K562 (cell line): ENCODE measurements around the gene DDX20. TPM values are rescaled to one million over a fixed set of nuclear protein-coding genes. Genes with fewer than 3 reads are reported as not detected.

Experiments used
- ATAC-seq: fragments of 200-7000 bp; cut with Tn5 transposase; 3 replicates; pipeline ENCODE4 v1.9.1; 2020; ENCODE audit warnings: moderate library complexity
- BruUV-seq: library from RNA; stranded (reverse); fragments of 400-500 nt; replicated peaks from 2 replicates; lab custom pipeline; 2021; lab: Mats Ljungman, UMichigan
- CTCF ChIA-PET: fragments of 300-600 bp; formaldehyde crosslinking; extraction: SDS; loops from one replicate; lab custom pipeline; 2021; ENCODE audit warnings: low intra/inter-chr PET ratio; lab: Yijun Ruan, JAX
- POLR2A ChIA-PET: fragments of 300-600, 350-650 bp; sonication (Branson Sonifier 250); formaldehyde crosslinking; extraction: SDS; loops from one replicate; lab custom pipeline; 2021; ENCODE audit warnings: antibody characterized with exemption, inconsistent platforms; lab: Yijun Ruan, JAX
- DNase-seq, 4 experiments: peaks; one replicate each; pipeline versions ENCODE4 v3.0.0 to v3.0.0-alpha.2; 2011 to 2018; ENCODE audit warnings: low spot score in 3 of 4, mixed read lengths in 3 of 4; ENCODE audit errors: extremely low read depth in 1 of 4
- FAIRE-seq: peaks from 2 replicates; lab custom pipeline; 2011; peaks lifted over from hg19 to GRCh38; lab: Jason Lieb, UNC
- H2AFZ ChIP-seq: 2 replicates; pipeline ENCODE4 v1.6.0; 2011; ENCODE audit warnings: low read depth, low read length, control low read depth, inconsistent platforms
- H3K27ac ChIP-seq: fragments of 200-600 bp; 3 replicates; pipeline ENCODE4 v1.8.0; 2011; ENCODE audit warnings: low read depth, mild to moderate bottlenecking, control low read depth, inconsistent platforms, low read length, moderate library complexity, mixed read lengths; ENCODE audit errors: extremely low read depth
- H3K27me3 ChIP-seq, 2 experiments: fragments of 300-600 bp in 1 of 2; 2 replicates in 1 of 2; 3 replicates in 1 of 2; pipeline versions ENCODE4 v1.6.0 to v1.8.0; 2011; ENCODE audit warnings: inconsistent platforms in 2 of 2, low read length in 2 of 2, mild to moderate bottlenecking in 1 of 2, mixed read lengths in 1 of 2, moderate library complexity in 1 of 2; ENCODE audit not compliant: control insufficient read depth in 2 of 2, insufficient read depth in 2 of 2
- H3K36me3 ChIP-seq: fragments of 300-600 bp; 3 replicates; pipeline ENCODE4 v1.8.0; 2011; ENCODE audit warnings: mild to moderate bottlenecking, low read length, inconsistent platforms; ENCODE audit not compliant: control insufficient read depth, insufficient read depth
- H3K4me1 ChIP-seq, 2 experiments: fragments of 200-600 bp in 1 of 2; replicated peaks in 1 of 2; 2 replicates in 1 of 2; 3 replicates in 1 of 2; pipeline versions ENCODE4 v1.5.1 to v1.8.0; 2011; ENCODE audit warnings: inconsistent platforms in 2 of 2, low read length in 2 of 2, mild to moderate bottlenecking in 1 of 2, mixed read lengths in 1 of 2, moderate library complexity in 1 of 2; ENCODE audit not compliant: control insufficient read depth in 2 of 2, insufficient read depth in 2 of 2
- H3K4me2 ChIP-seq: 2 replicates; pipeline ENCODE4 v1.6.1; 2011; ENCODE audit warnings: low read length, control low read depth, inconsistent platforms, mixed read lengths; ENCODE audit not compliant: insufficient read depth
- H3K4me3 ChIP-seq: fragments of 200-600 bp; sonication (generic), shearing (Covaris generic); 2 replicates; pipeline ENCODE4 v1.5.1; 2016; ENCODE audit warnings: control low read depth, inconsistent platforms
- H3K79me2 ChIP-seq: fragments of 200-600 bp; 3 replicates; pipeline ENCODE4 v1.8.0; 2011; ENCODE audit warnings: low read length, inconsistent platforms; ENCODE audit not compliant: control insufficient read depth, insufficient read depth
- H3K9ac ChIP-seq, 2 experiments: 2 replicates each; pipeline versions ENCODE4 v1.6.0 to v1.6.1; 2011; ENCODE audit warnings: low read depth in 2 of 2, low read length in 2 of 2, control low read depth in 1 of 2, inconsistent platforms in 1 of 2, mild to moderate bottlenecking in 1 of 2, mixed read lengths in 1 of 2; ENCODE audit not compliant: insufficient read depth in 1 of 2
- H3K9me1 ChIP-seq: one replicate; pipeline ENCODE4 v1.6.0; 2011; ENCODE audit warnings: inconsistent platforms, mild to moderate bottlenecking, low read length, moderate library complexity; ENCODE audit not compliant: control insufficient read depth, insufficient read depth
- H3K9me3 ChIP-seq: replicated peaks from 2 replicates; pipeline ENCODE4 v1.5.1; 2011; ENCODE audit warnings: low read depth, low read length, inconsistent platforms; ENCODE audit not compliant: control insufficient read depth, insufficient read depth
- H4K20me1 ChIP-seq: replicated peaks from 2 replicates; pipeline ENCODE4 v1.6.1; 2011; ENCODE audit warnings: low read length, inconsistent platforms, mixed read lengths; ENCODE audit not compliant: control insufficient read depth, insufficient read depth
- CTCF ChIP-seq, 3 experiments: IDR thresholded peaks in 2 of 3; conservative IDR thresholded peaks in 1 of 3; 2 replicates each; pipeline ENCODE4 v1.5.1; 2011 to 2012; ENCODE audit warnings: low read length in 3 of 3, mild to moderate bottlenecking in 3 of 3, control low read depth in 2 of 3, improper control_type of control experiment in 1 of 3, inconsistent platforms in 1 of 3, low read depth in 1 of 3, mixed read lengths in 1 of 3, moderate library complexity in 1 of 3; ENCODE audit not compliant: insufficient read depth in 2 of 3
- FOSL1 ChIP-seq: fragments of 200-800 bp; sonication (Bioruptor generic); conservative IDR thresholded peaks from 2 replicates; pipeline ENCODE4 v1.6.1; 2016; ENCODE audit warnings: missing genetic modification characterization, missing compliant biosample characterization
- GABPB1 ChIP-seq: sonication (generic); formaldehyde crosslinking; IDR thresholded peaks from 2 replicates; pipeline ENCODE4 v1.8.0; 2022; ENCODE audit warnings: mild to moderate bottlenecking, missing genetic modification reagents
- MCM2 ChIP-seq: fragments of 450-650 bp; IDR thresholded peaks from 2 replicates; pipeline ENCODE4 v1.6.1; 2017; ENCODE audit warnings: low read depth, mild to moderate bottlenecking
- RAD21 ChIP-seq, 2 experiments: fragments of 250-450 bp in 1 of 2; fragments of 450-650 bp in 1 of 2; sonication (Bioruptor Pico) in 1 of 2; formaldehyde crosslinking in 1 of 2; IDR thresholded peaks in 1 of 2; conservative IDR thresholded peaks in 1 of 2; 2 replicates each; pipeline versions ENCODE4 v1.4.0 to v1.8.0; 2020 to 2022; ENCODE audit warnings: mild to moderate bottlenecking in 2 of 2, moderate library complexity in 1 of 2
- REST ChIP-seq, 2 experiments: fragments of 450-650 bp; formaldehyde crosslinking in 1 of 2; IDR thresholded peaks; 2 replicates each; pipeline versions ENCODE4 v1.4.0 to v1.6.1; 2014 to 2020; ENCODE audit warnings: mild to moderate bottlenecking in 2 of 2, borderline replicate concordance in 1 of 2, low read depth in 1 of 2
- TCFL5 ChIP-seq: fragments of 250-450 bp; sonication (Bioruptor Pico); conservative IDR thresholded peaks from 2 replicates; pipeline ENCODE4 v1.6.1; 2021; ENCODE audit warnings: mild to moderate bottlenecking, moderate library complexity, matching md5 sums
- WGBS: fragments of 100-300 bp; shearing (Covaris generic); methylation state at CpG from one replicate; pipeline ENCODE4 v1.1.6; 2016; ENCODE audit warnings: low coverage, mixed read lengths; ENCODE audit not compliant: insufficient coverage; ENCODE audit errors: missing lambda C conversion rate; 5-methylcytosine and 5-hydroxymethylcytosine counted together
- in situ Hi-C: fragments of 300-500 bp; cut with MboI; formaldehyde crosslinking; loops from 4 replicates; pipeline ENCODE4 v1.15.0; 2018; ENCODE audit warnings: inconsistent platforms, mixed read lengths
- intact Hi-C: fragments of 100-400 bp; cut with micrococcal nuclease; formaldehyde crosslinking; loops from 2 replicates; pipeline ENCODE4 v1.14.2; 2022
- polyA plus RNA-seq, 8 experiments: library from polyadenylated mRNA; depleted of rRNA in 4 of 8; stranded (reverse) in 5 of 8; unstranded in 3 of 8; fragments of >200 nt; fragmentation: Nextera tagmentation in 2 of 8; fragmentation: Illumina TruSeq in 1 of 8; extraction: Ambion mirVana in 2 of 8; extraction: Trizol in 1 of 8; gene quantifications; 2 replicates each; pipeline versions ENCODE4 v1.2.1 to v1.2.3, GENCODE V29; 2011 to 2014; ENCODE audit warnings: inconsistent platforms in 1 of 8, missing spikeins in 1 of 8
- total RNA-seq, 7 experiments: library from RNA; depleted of rRNA in 6 of 7; stranded (reverse); fragments of >200 nt in 6 of 7; fragmentation: Illumina TruSeq in 2 of 7; extraction: Trizol in 2 of 7; gene quantifications; 2 replicates each; pipeline versions ENCODE4 v1.2.1 to v1.2.3, GENCODE V29; 2011 to 2021; ENCODE audit warnings: low replicate concordance in 1 of 7
- TF ChIP-seq, protein P1 (sequence below): fragments of 250-450 bp; sonication (Bioruptor Pico); IDR thresholded peaks from 2 replicates; pipeline ENCODE4 v1.4.0; 2020

DDX20 gene
- total and polyA plus RNA-seq, 9 of the 15 experiments (the other 6 are each of a cell fraction or from before 2014, with no cell fraction given), result 8.3 to 33.4 (median 24.5) TPM

DNA sequence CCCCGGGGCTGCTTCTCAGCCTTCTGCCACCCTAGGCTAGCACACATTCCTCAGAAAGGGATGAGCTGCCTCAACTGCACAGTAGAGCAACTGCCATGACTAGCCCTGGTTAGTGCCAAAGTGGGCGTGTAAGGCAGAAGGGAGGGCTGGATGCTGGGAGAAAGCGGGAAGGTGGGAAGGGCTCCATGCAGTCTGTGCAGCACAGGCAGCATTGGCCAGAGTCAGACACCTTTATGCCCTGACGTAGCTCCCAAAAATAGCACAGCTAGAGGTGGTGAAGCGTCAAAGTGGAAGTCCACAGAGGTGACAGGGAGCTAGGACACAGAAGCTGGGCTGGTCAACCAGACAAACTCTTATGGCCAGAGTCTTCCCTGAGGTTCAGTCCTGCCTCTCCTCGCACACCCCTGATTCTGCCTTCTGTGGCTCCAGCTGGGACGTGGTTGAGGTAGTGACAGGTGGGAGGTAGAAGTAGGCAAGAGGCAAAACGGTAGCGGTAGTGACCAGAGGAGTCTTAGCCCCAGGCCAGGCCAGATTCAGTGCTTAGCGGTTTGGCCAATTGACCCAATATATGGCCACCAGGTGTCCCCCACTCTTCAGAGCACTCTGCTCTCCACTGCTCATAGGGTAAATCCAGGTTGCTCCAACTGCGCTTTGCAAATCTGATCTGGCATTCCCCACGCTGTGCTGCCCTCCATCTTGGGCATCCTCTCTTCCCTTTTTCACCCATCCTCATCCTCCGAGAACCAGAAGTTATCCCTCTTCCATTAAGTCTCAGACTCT, 45.6 kb downstream of the DDX20 start:
- POLR2A ChIA-PET, result no interaction called here
- Histone ChIP-seq H3K9ac (no peak overlapping the region), H3K27me3 (peaks cover 50 to 80% of the 10 kb centered on the region in 2 experiments; a peak in 4 of 5 replicates), H2AFZ (no peak overlapping the region), H3K27ac (no peak overlapping the region), H3K9me3 (no peaks in the 10 kb centered on the region), H3K36me3 (no peaks in the 10 kb centered on the region), H3K4me3 (no peak overlapping the region), H3K4me1 (no peaks in the 10 kb centered on the region), H3K4me2 (no peak overlapping the region), H3K79me2 (no peaks in the 10 kb centered on the region), H4K20me1 (no peaks in the 10 kb centered on the region; the same call in none of the 2 replicates), H3K9me1 (no peaks in the 10 kb centered on the region)
- 2% methylated on average over 13 of the region's 13 CpGs for WGBS
- ATAC-seq, result peak; percentile 91
- BruUV-seq, result no TSS peak
- peak; percentile 48 for FAIRE-seq
- intact Hi-C loops (loop anchor here (5.0 kb wide), 1 partner anchor 61 kb away; no protein-coding TSS in a partner anchor), in situ Hi-C loops (no loop called here)
- CTCF ChIA-PET, result no interaction called here
- DNase-seq, result peak; percentile 30 to 37 (median 34)
- TF ChIP-seq GABPB1 (no peak), CTCF (IDR thresholded peaks at IDR 0.05 in 2 of 3, conservative IDR thresholded peaks at IDR 0.05 in 1 of 3; ENCODE audit: insufficient read depth in 2 of 3, low read depth in 1 of 3, low read length in 3 of 3) (peak in 2 of 3 experiments; percentile 46 to 54; a peak in 5 of 6 replicates), FOSL1 (tag) (no peak), TCFL5 (no peak), REST (IDR thresholded peaks at IDR 0.05; ENCODE audit: borderline replicate concordance) (0 out of 2 replicates have a peak, but pooled peaks have one; percentile 22), REST (CRISPR knock-in tag; IDR thresholded peaks at IDR 0.05; ENCODE audit: low read depth) (no peak), MCM2 (no peak), RAD21 (CRISPR knock-in tag; conservative IDR thresholded peaks at IDR 0.05 in 1 of 2, IDR thresholded peaks at IDR 0.05 in 1 of 2) (peak; percentile 36 to 61; a peak in 3 of 4 replicates)
- TF ChIP-seq, protein P1, sequence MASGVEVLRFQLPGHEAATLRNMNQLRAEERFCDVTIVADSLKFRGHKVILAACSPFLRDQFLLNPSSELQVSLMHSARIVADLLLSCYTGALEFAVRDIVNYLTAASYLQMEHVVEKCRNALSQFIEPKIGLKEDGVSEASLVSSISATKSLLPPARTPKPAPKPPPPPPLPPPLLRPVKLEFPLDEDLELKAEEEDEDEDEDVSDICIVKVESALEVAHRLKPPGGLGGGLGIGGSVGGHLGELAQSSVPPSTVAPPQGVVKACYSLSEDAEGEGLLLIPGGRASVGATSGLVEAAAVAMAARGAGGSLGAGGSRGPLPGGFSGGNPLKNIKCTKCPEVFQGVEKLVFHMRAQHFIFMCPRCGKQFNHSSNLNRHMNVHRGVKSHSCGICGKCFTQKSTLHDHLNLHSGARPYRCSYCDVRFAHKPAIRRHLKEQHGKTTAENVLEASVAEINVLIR, result no peak
